Spleen (tissue), 11 donors: ENCODE data around the gene STX8. TPM values are rescaled to one million over a fixed set of nuclear protein-coding genes. Genes with fewer than 3 reads are reported as not detected.

Experiments used
- DNase-seq: peaks from one replicate; pipeline ENCODE4 v3.0.0-alpha.2; 2020
- H3K27ac ChIP-seq, 8 donors: fragments of 200-600 bp; sonication (generic) in 7 of 8; 1 replicate in 4 of 8; 2 replicates in 4 of 8; pipeline versions ENCODE4 v1.5.0 to v1.8.0; 2016 to 2021; ENCODE audit warnings: inconsistent platforms in 4 of 8, mild to moderate bottlenecking in 4 of 8, moderate library complexity in 1 of 8
- H3K27me3 ChIP-seq, 7 donors: fragments of 200-600 bp; sonication (generic) in 6 of 7; replicated peaks in 1 of 7; 1 replicate in 4 of 7; 2 replicates in 3 of 7; pipeline versions ENCODE4 v1.5.0 to v1.8.0; 2016 to 2021; ENCODE audit warnings: inconsistent platforms in 3 of 7, mild to moderate bottlenecking in 1 of 7
- H3K36me3 ChIP-seq, 6 donors: fragments of 200-600 bp; sonication (generic) in 5 of 6; 1 replicate in 4 of 6; 2 replicates in 2 of 6; pipeline versions ENCODE4 v1.5.0 to v1.8.0; 2016 to 2021; ENCODE audit warnings: inconsistent platforms in 2 of 6
- H3K4me1 ChIP-seq, 6 donors: fragments of 200-600 bp; sonication (generic) in 5 of 6; 1 replicate in 3 of 6; 2 replicates in 3 of 6; pipeline versions ENCODE4 v1.5.0 to v1.8.0; 2016 to 2021; ENCODE audit warnings: inconsistent platforms in 3 of 6
- H3K4me3 ChIP-seq, 8 donors: fragments of 200-600 bp; sonication (generic) in 7 of 8; 1 replicate in 4 of 8; 2 replicates in 4 of 8; pipeline versions ENCODE4 v1.5.0 to v1.8.0; 2016 to 2021; ENCODE audit warnings: inconsistent platforms in 4 of 8, mild to moderate bottlenecking in 4 of 8, moderate library complexity in 2 of 8
- H3K9me3 ChIP-seq, 8 donors: fragments of 200-600 bp; sonication (generic) in 7 of 8; 1 replicate in 4 of 8; 2 replicates in 4 of 8; pipeline versions ENCODE4 v1.5.0 to v1.8.0; 2016 to 2021; ENCODE audit warnings: inconsistent platforms in 4 of 8
- POLR2A ChIP-seq, 3 donors: fragments of 450-650 bp; IDR thresholded peaks; one replicate each; pipeline ENCODE4 v1.5.1; 2017; ENCODE audit warnings: antibody characterized with exemption in 3 of 3, mild to moderate bottlenecking in 1 of 3
- POLR2AphosphoS5 ChIP-seq, 3 donors: sonication (generic); formaldehyde crosslinking; IDR thresholded peaks; one replicate each; pipeline ENCODE4 v1.5.1; 2017; ENCODE audit warnings: antibody characterized with exemption in 3 of 3
- WGBS, 5 donors: extraction: QIAGEN DNeasy Blood & Tissue Kit in 3 of 5; methylation state at CpG; one replicate each; pipeline versions ENCODE4 v1.1.5 to v1.1.7; 2013 to 2018; 5-methylcytosine and 5-hydroxymethylcytosine counted together
- intact Hi-C: fragments of 100-400 bp; cut with DNase I; formaldehyde crosslinking; loops from one replicate; pipeline ENCODE4 v1.15.0; 2023; ENCODE audit warnings: low total_unique reads
- polyA plus RNA-seq, 3 donors: library from polyadenylated mRNA; stranded (reverse); fragments of 200-250 nt; gene quantifications; one replicate each; pipeline ENCODE4 v1.2.1, GENCODE V29; 2013
- total RNA-seq, 7 donors: library from RNA; depleted of rRNA in 3 of 7; stranded (reverse); fragments of >200 nt in 3 of 7; fragmentation: NEBNext Ultra II Directional in 4 of 7; extraction: Animal tissue kit (Norgen Biotek cat#: 25700) in 4 of 7; gene quantifications; one replicate each; pipeline versions ENCODE4 v1.1.0 to v1.2.1, GENCODE V29; 2016 to 2021
- TF ChIP-seq, protein P1 (sequence below), 11 experiments: fragments of 200-600 bp in 7 of 11; fragments of 450-650 bp in 4 of 11; sonication (generic) in 4 of 11; IDR thresholded peaks in 8 of 11; conservative IDR thresholded peaks in 3 of 11; 1 replicate in 7 of 11; 2 replicates in 4 of 11; pipeline versions ENCODE4 v1.4.0 to v1.8.0; 2016 to 2021; ENCODE audit warnings: antibody characterized with exemption in 11 of 11, inconsistent platforms in 4 of 11, mild to moderate bottlenecking in 1 of 11
- donor health status: healthy with polysubstance abuse.
- donor health status: DM: no; HTN: no; CAD: no; lungs with moderate emphysema.
- donor health status: DM: no; HTN: no; CAD: no.
- donor health status: Bipolar disorder and iron deficiency.
- donor health status: healthy.
- donor health status: DM: no; HTN: no; CAD: no.
- donor health status: DM: yes; HTN: yes; CAD: no.

The STX8 gene
- total and polyA plus RNA-seq, 10 donors, result 37.3 to 59.8 (median 48.9) TPM

GRCh38 chr17:9229160-9229825, 346.3 kb downstream of the STX8 start:
- intact Hi-C loops, result no loop called here
- H3K27me3 ChIP-seq, result peaks cover 0 to 61% (median 20%) of the 10 kb centered on the region in 7 donors
- peaks cover 0 to 3% (median 0%) of the 10 kb centered on the region in 6 donors for H3K4me1 ChIP-seq
- H3K4me3 ChIP-seq, result no peak overlapping the region
- 77 to 91% (median 90%) methylated on average over 18 to 20 of the region's 20 CpGs for WGBS, 5 donors
- no peak overlapping the region for H3K27ac ChIP-seq
- H3K36me3 ChIP-seq, result no peaks in the 10 kb centered on the region
- DNase-seq, result no peak
- TF ChIP-seq POLR2AphosphoS5 (IDR thresholded peaks at IDR 0.05) (no peak), POLR2A (IDR thresholded peaks at IDR 0.05) (no peak)
- TF ChIP-seq, protein P1, sequence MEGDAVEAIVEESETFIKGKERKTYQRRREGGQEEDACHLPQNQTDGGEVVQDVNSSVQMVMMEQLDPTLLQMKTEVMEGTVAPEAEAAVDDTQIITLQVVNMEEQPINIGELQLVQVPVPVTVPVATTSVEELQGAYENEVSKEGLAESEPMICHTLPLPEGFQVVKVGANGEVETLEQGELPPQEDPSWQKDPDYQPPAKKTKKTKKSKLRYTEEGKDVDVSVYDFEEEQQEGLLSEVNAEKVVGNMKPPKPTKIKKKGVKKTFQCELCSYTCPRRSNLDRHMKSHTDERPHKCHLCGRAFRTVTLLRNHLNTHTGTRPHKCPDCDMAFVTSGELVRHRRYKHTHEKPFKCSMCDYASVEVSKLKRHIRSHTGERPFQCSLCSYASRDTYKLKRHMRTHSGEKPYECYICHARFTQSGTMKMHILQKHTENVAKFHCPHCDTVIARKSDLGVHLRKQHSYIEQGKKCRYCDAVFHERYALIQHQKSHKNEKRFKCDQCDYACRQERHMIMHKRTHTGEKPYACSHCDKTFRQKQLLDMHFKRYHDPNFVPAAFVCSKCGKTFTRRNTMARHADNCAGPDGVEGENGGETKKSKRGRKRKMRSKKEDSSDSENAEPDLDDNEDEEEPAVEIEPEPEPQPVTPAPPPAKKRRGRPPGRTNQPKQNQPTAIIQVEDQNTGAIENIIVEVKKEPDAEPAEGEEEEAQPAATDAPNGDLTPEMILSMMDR (IDR thresholded peaks at IDR 0.05 in 8 of 11, conservative IDR thresholded peaks at IDR 0.05 in 3 of 11), result no peak
- H3K9me3 ChIP-seq, result no peaks in the 10 kb centered on the region

- Histone ChIP-seq H3K4me3 (no peak overlapping the region), H3K27me3 (peaks cover 0 to 54% (median 15%) of the 10 kb centered on the region in 7 donors), H3K9me3 (no peaks in the 10 kb centered on the region), H3K36me3 (no peaks in the 10 kb centered on the region), H3K4me1 (peaks cover 0 to 3% (median 0%) of the 10 kb centered on the region in 6 donors), H3K27ac (no peak overlapping the region)
- 77 to 87% (median 79%) methylated on average over 10 to 16 of the region's 16 CpGs for WGBS, 5 donors
- TF ChIP-seq POLR2A (IDR thresholded peaks at IDR 0.05) (no peak), POLR2AphosphoS5 (IDR thresholded peaks at IDR 0.05) (no peak)
- TF ChIP-seq, protein P1 (IDR thresholded peaks at IDR 0.05 in 8 of 11, conservative IDR thresholded peaks at IDR 0.05 in 3 of 11), result no peak
- DNase-seq, result no peak
- intact Hi-C loops, result no loop called here
These were observed 347.0 kb downstream of the STX8 start for GRCh38 chr17:9228408-9229159.

DNA sequence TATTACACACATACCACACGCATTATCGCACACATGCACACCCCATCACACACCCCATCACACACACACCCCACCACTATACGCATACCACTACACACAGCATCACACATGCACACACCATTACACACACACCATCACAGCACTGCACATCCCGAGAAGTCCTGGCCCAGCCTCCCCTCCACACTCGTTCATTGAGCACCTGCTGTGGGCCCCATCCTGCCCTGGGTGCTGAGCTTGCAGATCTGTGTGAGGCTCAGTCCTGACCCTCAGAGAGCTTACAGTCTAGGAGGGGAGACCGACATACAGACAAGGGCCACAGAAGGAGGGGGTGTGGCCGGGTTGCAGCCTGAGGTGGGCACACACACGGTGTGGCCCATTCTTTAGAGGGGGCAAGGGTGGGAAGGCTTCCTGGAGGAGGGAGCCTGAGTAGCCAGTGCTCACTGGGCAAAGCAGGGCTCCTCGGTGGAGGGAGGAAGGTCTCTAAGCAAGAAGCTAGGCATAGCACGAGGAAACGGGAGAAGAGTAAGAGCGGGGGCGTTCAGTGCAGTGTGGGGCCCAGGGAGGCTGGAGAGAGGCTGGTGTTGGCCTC, 347.7 kb downstream of the STX8 start:
- H3K27ac ChIP-seq, result no peak overlapping the region
- no peak overlapping the region for H3K4me3 ChIP-seq
- TF ChIP-seq, protein P1 (IDR thresholded peaks at IDR 0.05 in 8 of 11, conservative IDR thresholded peaks at IDR 0.05 in 3 of 11), result no peak
- TF ChIP-seq POLR2AphosphoS5 (IDR thresholded peaks at IDR 0.05) (no peak), POLR2A (IDR thresholded peaks at IDR 0.05) (no peak)
- H3K36me3 ChIP-seq, result no peaks in the 10 kb centered on the region
- no peaks in the 10 kb centered on the region for H3K9me3 ChIP-seq
- no peak for DNase-seq
- WGBS, 5 donors, result 80 to 84% (median 81%) methylated on average over 12 to 13 of the region's 13 CpGs
- peaks cover 0 to 3% (median 0%) of the 10 kb centered on the region in 6 donors for H3K4me1 ChIP-seq
- H3K27me3 ChIP-seq, result peaks cover 0 to 48% (median 8%) of the 10 kb centered on the region in 7 donors
- intact Hi-C loops, result no loop called here

- 47 to 60% (median 58%) methylated on average over 13 to 14 of the region's 14 CpGs for WGBS, 5 donors
- no peaks in the 10 kb centered on the region for H3K36me3 ChIP-seq
- intact Hi-C loops, result no loop called here
- no peaks in the 10 kb centered on the region for H3K9me3 ChIP-seq
- H3K27ac ChIP-seq, result no peak overlapping the region
- peaks cover 0 to 3% (median 0%) of the 10 kb centered on the region in 6 donors for H3K4me1 ChIP-seq
- peak; percentile 82 for DNase-seq
- TF ChIP-seq POLR2AphosphoS5 (IDR thresholded peaks at IDR 0.05) (no peak), POLR2A (IDR thresholded peaks at IDR 0.05) (no peak)
- TF ChIP-seq, protein P1 (IDR thresholded peaks at IDR 0.05 in 8 of 11, conservative IDR thresholded peaks at IDR 0.05 in 3 of 11), result no peak
- H3K4me3 ChIP-seq, result no peak overlapping the region
- peaks cover 0 to 36% (median 0%) of the 10 kb centered on the region in 7 donors for H3K27me3 ChIP-seq
These were observed 348.9 kb downstream of the STX8 start for GRCh38 chr17:9226794-9227135.
